ENCODE data around the gene RSPH6A. TPM values are rescaled to one million over a fixed set of nuclear protein-coding genes. Genes with fewer than 3 reads are reported as not detected.

Gene RSPH6A
- polyA plus RNA-seq, 1 donor (not counting 4 experiments of a cell fraction or from before 2014, with no cell fraction given), result not detected

- H2AFZ ChIP-seq (ENCODE audit: control insufficient read depth, low read length), result no peak overlapping the region
- H3K36me3 ChIP-seq (ENCODE audit: control insufficient read depth in 2 of 2, extremely low read depth in 1 of 2, insufficient read depth in 2 of 2, low read length in 2 of 2), result peaks cover 5 to 15% of the 10 kb centered on the region in 2 experiments
- H3K9me3 ChIP-seq (ENCODE audit: control insufficient read depth, low read depth, low read length), result no peaks in the 10 kb centered on the region
- peaks cover 31% of the 10 kb centered on the region for H3K4me1 ChIP-seq (ENCODE audit: control insufficient read depth, extremely low read depth, insufficient read depth, low read length)
- no peak overlapping the region for H3K27ac ChIP-seq (ENCODE audit: control insufficient read depth, insufficient read depth, low read length)
- no peak for DNase-seq (ENCODE audit: low read depth, low spot score)
- TF ChIP-seq EZH2 (IDR thresholded peaks at IDR 0.05; ENCODE audit: low read length) (no peak), CTCF (optimal IDR thresholded peaks at IDR 0.05 in 1 of 3, IDR thresholded peaks at IDR 0.05 in 1 of 3, conservative IDR thresholded peaks at IDR 0.05 in 1 of 3; ENCODE audit: extremely low read depth in 1 of 3, insufficient read depth in 2 of 3, low read length in 3 of 3) (no peak)
- H3K9me1 ChIP-seq (ENCODE audit: control insufficient read depth, extremely low read depth, insufficient read depth, low read length), result no peaks in the 10 kb centered on the region
- no peak overlapping the region for H3K4me2 ChIP-seq (ENCODE audit: control insufficient read depth, extremely low read depth, insufficient read depth, low read depth, low read length)
- H4K20me1 ChIP-seq (ENCODE audit: control insufficient read depth, extremely low read depth, insufficient read depth, low read length), result peaks cover 10% of the 10 kb centered on the region
- H3K4me3 ChIP-seq (ENCODE audit: control insufficient read depth in 2 of 3, extremely low read depth in 1 of 3, insufficient read depth in 2 of 3, low read depth in 1 of 3, low read length in 3 of 3), result no peak overlapping the region
- no peak overlapping the region for H3K9ac ChIP-seq (ENCODE audit: control insufficient read depth, extremely low read depth, insufficient read depth, low read length)
- no peak for FAIRE-seq
- no peaks in the 10 kb centered on the region for H3K27me3 ChIP-seq (ENCODE audit: control insufficient read depth, extremely low read depth, insufficient read depth, low read length)
- dilution Hi-C loops (cut with MboI; ENCODE audit: extremely low pct_ligation_motif_present, low sequenced_read_pairs), result no loop called here
- H3K79me2 ChIP-seq (ENCODE audit: control insufficient read depth, insufficient read depth, low read length), result no peaks in the 10 kb centered on the region
These were observed 37.0 kb downstream of the RSPH6A start for GRCh38 chr19:45778010-45778661.

- peaks cover 26% of the 10 kb centered on the region for H3K4me1 ChIP-seq (ENCODE audit: control insufficient read depth, extremely low read depth, insufficient read depth, low read length)
- FAIRE-seq (no peak), DNase-seq (ENCODE audit: low read depth, low spot score) (no peak)
- H3K27ac ChIP-seq (ENCODE audit: control insufficient read depth, insufficient read depth, low read length), result no peak overlapping the region
- dilution Hi-C loops (cut with MboI; ENCODE audit: extremely low pct_ligation_motif_present, low sequenced_read_pairs), result no loop called here
- H4K20me1 ChIP-seq (ENCODE audit: control insufficient read depth, extremely low read depth, insufficient read depth, low read length), result peaks cover 11% of the 10 kb centered on the region
- H3K9me1 ChIP-seq (ENCODE audit: control insufficient read depth, extremely low read depth, insufficient read depth, low read length), result no peaks in the 10 kb centered on the region
- peaks cover 5 to 17% of the 10 kb centered on the region in 2 experiments for H3K36me3 ChIP-seq (ENCODE audit: control insufficient read depth in 2 of 2, extremely low read depth in 1 of 2, insufficient read depth in 2 of 2, low read length in 2 of 2)
- no peak overlapping the region for H3K4me3 ChIP-seq (ENCODE audit: control insufficient read depth in 2 of 3, extremely low read depth in 1 of 3, insufficient read depth in 2 of 3, low read depth in 1 of 3, low read length in 3 of 3)
- H3K79me2 ChIP-seq (ENCODE audit: control insufficient read depth, insufficient read depth, low read length), result no peaks in the 10 kb centered on the region
- TF ChIP-seq CTCF (optimal IDR thresholded peaks at IDR 0.05 in 1 of 3, IDR thresholded peaks at IDR 0.05 in 1 of 3, conservative IDR thresholded peaks at IDR 0.05 in 1 of 3; ENCODE audit: extremely low read depth in 1 of 3, insufficient read depth in 2 of 3, low read length in 3 of 3) (no peak), EZH2 (IDR thresholded peaks at IDR 0.05; ENCODE audit: low read length) (no peak)
- H3K27me3 ChIP-seq (ENCODE audit: control insufficient read depth, extremely low read depth, insufficient read depth, low read length), result no peaks in the 10 kb centered on the region
- H3K9me3 ChIP-seq (ENCODE audit: control insufficient read depth, low read depth, low read length), result no peaks in the 10 kb centered on the region
- H3K4me2 ChIP-seq (ENCODE audit: control insufficient read depth, extremely low read depth, insufficient read depth, low read depth, low read length), result no peak overlapping the region
- no peak overlapping the region for H3K9ac ChIP-seq (ENCODE audit: control insufficient read depth, extremely low read depth, insufficient read depth, low read length)
- H2AFZ ChIP-seq (ENCODE audit: control insufficient read depth, low read length), result no peak overlapping the region
These were observed 37.6 kb downstream of the RSPH6A start for GRCh38 chr19:45777395-45777961.

All from keratinocyte (primary cell).